PFSK-1 (cell line): ENCODE results near the gene GALNT14.

Source experiments
- FOXP2 ChIP-seq: optimal IDR thresholded peaks from 2 replicates; pipeline ENCODE3; 2011; ENCODE audit warnings: borderline replicate concordance, control low read depth, inconsistent platforms; ENCODE audit not compliant: insufficient read depth; ENCODE audit errors: extremely low read length, extremely low read depth
- POLR2AphosphoS5 ChIP-seq: IDR thresholded peaks from 2 replicates; pipeline ENCODE4 v1.6.1; 2012; ENCODE audit warnings: low read depth, mild to moderate bottlenecking, control low read depth, low read length, moderate library complexity
- REST ChIP-seq, 2 experiments: IDR thresholded peaks; 2 replicates each; pipeline versions ENCODE4 v1.6.1 to v1.8.0; 2011 to 2012; ENCODE audit warnings: low read depth in 2 of 2, low read length in 2 of 2, control low read depth in 1 of 2, inconsistent platforms in 1 of 2, mild to moderate bottlenecking in 1 of 2, moderate library complexity in 1 of 2; ENCODE audit not compliant: insufficient read depth in 1 of 2
- SIN3A ChIP-seq: IDR thresholded peaks from 2 replicates; pipeline ENCODE4 v1.6.1; 2012; ENCODE audit warnings: mild to moderate bottlenecking, low read length, moderate library complexity, borderline replicate concordance; ENCODE audit not compliant: insufficient read depth
- TAF1 ChIP-seq: IDR thresholded peaks from 2 replicates; pipeline ENCODE4 v1.6.1; 2012; ENCODE audit warnings: low read length, control low read depth, borderline replicate concordance; ENCODE audit not compliant: insufficient read depth

Gene GALNT14

GRCh38 chr2:30974092-30974491 is 164.1 kb downstream of the GALNT14 start:
- TF ChIP-seq SIN3A (no peak), FOXP2 (no peak), REST (IDR thresholded peaks at IDR 0.05; ENCODE audit: insufficient read depth in 1 of 2, low read depth in 2 of 2, low read length in 2 of 2) (no peak), TAF1 (no peak), POLR2AphosphoS5 (no peak)

- TF ChIP-seq FOXP2, result no peak
- TF ChIP-seq TAF1, result no peak
- TF ChIP-seq SIN3A, result no peak
- no peak for TF ChIP-seq POLR2AphosphoS5
- no peak for TF ChIP-seq REST (IDR thresholded peaks at IDR 0.05; ENCODE audit: insufficient read depth in 1 of 2, low read depth in 2 of 2, low read length in 2 of 2)
Observed at GRCh38 chr2:30971231-30972025, 166.8 kb downstream of the GALNT14 start.

GRCh38 chr2:30968660-30969397 is 169.4 kb downstream of the GALNT14 start:
- no peak for TF ChIP-seq TAF1
- TF ChIP-seq FOXP2, result no peak
- TF ChIP-seq POLR2AphosphoS5, result no peak
- no peak for TF ChIP-seq REST (IDR thresholded peaks at IDR 0.05; ENCODE audit: insufficient read depth in 1 of 2, low read depth in 2 of 2, low read length in 2 of 2)
- no peak for TF ChIP-seq SIN3A

- TF ChIP-seq SIN3A, result no peak
- TF ChIP-seq REST (IDR thresholded peaks at IDR 0.05; ENCODE audit: insufficient read depth in 1 of 2, low read depth in 2 of 2, low read length in 2 of 2), result no peak
- no peak for TF ChIP-seq TAF1
- no peak for TF ChIP-seq POLR2AphosphoS5
- TF ChIP-seq FOXP2, result no peak
Observed at GRCh38 chr2:30966786-30967185, 171.5 kb downstream of the GALNT14 start.
